OCI-LY7 (cell line): ENCODE results near the gene OSBPL7. TPM values are rescaled to one million over a fixed set of nuclear protein-coding genes. Genes with fewer than 3 reads are reported as not detected.
A peak's percentile ranks its signal among the peaks of the same experiment; 100 is the strongest.

Experiments used
- BruUV-seq: library from RNA; stranded (reverse); fragments of 400-500 nt; replicated peaks from 2 replicates; lab custom pipeline; 2021; lab: Mats Ljungman, UMichigan
- CTCF ChIA-PET: fragments of 300-600 bp; sonication (Branson Sonifier 250); formaldehyde crosslinking; loops from one replicate; lab custom pipeline; 2022; ENCODE audit warnings: antibody characterized with exemption; ENCODE audit not compliant: unreplicated experiment; lab: Charles Lee
- POLR2A ChIA-PET: fragments of 300-600 bp; sonication (Branson Sonifier 250); formaldehyde crosslinking; loops from one replicate; lab custom pipeline; 2022; ENCODE audit warnings: antibody characterized with exemption; lab: Charles Lee
- DNase-seq: peaks from one replicate; pipeline ENCODE4 v3.0.0-alpha.2; 2015; ENCODE audit warnings: low spot score
- H2AFZ ChIP-seq: fragments of 200-600 bp; sonication (generic), shearing (Covaris generic); 2 replicates; pipeline ENCODE4 v1.6.1; 2014; ENCODE audit warnings: mild to moderate bottlenecking, antibody characterized with exemption, low read length, moderate library complexity
- H3K27ac ChIP-seq: fragments of 200-600 bp; sonication (generic); 2 replicates; pipeline ENCODE4 v1.5.1; 2014; ENCODE audit warnings: mixed run types, low read depth, mild to moderate bottlenecking, moderate library complexity, low read length, inconsistent platforms; ENCODE audit not compliant: poor library complexity, severe bottlenecking
- H3K36me3 ChIP-seq: fragments of 200-600 bp; sonication (generic); 2 replicates; pipeline ENCODE4 v1.6.1; 2014; ENCODE audit warnings: mild to moderate bottlenecking, antibody characterized with exemption, low read length, moderate library complexity, mixed read lengths; ENCODE audit not compliant: insufficient read depth
- H3K4me1 ChIP-seq: fragments of 200-600 bp; sonication (generic); 2 replicates; pipeline ENCODE4 v1.5.1; 2014; ENCODE audit warnings: mild to moderate bottlenecking, low read length; ENCODE audit not compliant: insufficient read depth, poor library complexity, severe bottlenecking
- H3K4me2 ChIP-seq: fragments of 200-600 bp; sonication (generic); 2 replicates; pipeline ENCODE4 v1.6.1; 2014; ENCODE audit warnings: mild to moderate bottlenecking, low read length
- H3K4me3 ChIP-seq: fragments of 200-600 bp; sonication (generic); 2 replicates; pipeline ENCODE4 v1.5.1; 2014; ENCODE audit warnings: mild to moderate bottlenecking, low read depth, low read length; ENCODE audit not compliant: poor library complexity, severe bottlenecking
- H3K79me2 ChIP-seq: fragments of 200-600 bp; sonication (generic); 2 replicates; pipeline ENCODE4 v1.6.1; 2016; ENCODE audit warnings: low read depth, mild to moderate bottlenecking, low read length, moderate library complexity, mixed read lengths; ENCODE audit not compliant: insufficient read depth
- H3K9me2 ChIP-seq: fragments of 200-600 bp; sonication (generic); 2 replicates; pipeline ENCODE4 v1.6.1; 2016; ENCODE audit warnings: mild to moderate bottlenecking, low read length, mixed read lengths; ENCODE audit not compliant: insufficient read depth
- H3K9me3 ChIP-seq: fragments of 200-600 bp; sonication (generic); 2 replicates; pipeline ENCODE4 v1.6.1; 2014; ENCODE audit warnings: mild to moderate bottlenecking, mixed run types, low read length, mixed read lengths
- H4K20me1 ChIP-seq: fragments of 200-600 bp; sonication (generic); 2 replicates; pipeline ENCODE4 v1.6.1; 2014; ENCODE audit warnings: mild to moderate bottlenecking, antibody characterized with exemption, low read length, moderate library complexity, mixed read lengths; ENCODE audit not compliant: insufficient read depth
- CTCF ChIP-seq: fragments of 200-600 bp; sonication (generic); conservative IDR thresholded peaks from 2 replicates; pipeline ENCODE4 v1.5.1; 2014; ENCODE audit warnings: mild to moderate bottlenecking, antibody characterized with exemption, low read length, moderate library complexity, mixed read lengths
- EZH2phosphoT487 ChIP-seq: fragments of 200-600 bp; sonication (generic); IDR thresholded peaks from 2 replicates; pipeline ENCODE4 v1.6.1; 2018; ENCODE audit warnings: low read depth, borderline replicate concordance, mild to moderate bottlenecking, mixed run types, antibody characterized with exemption, low read length, moderate library complexity, mixed read lengths
- intact Hi-C: fragments of 100-400 bp; cut with micrococcal nuclease; formaldehyde crosslinking; loops from one replicate; pipeline ENCODE4 v1.10.0; 2022; ENCODE audit not compliant: unreplicated experiment
- total RNA-seq, 2 experiments: library from RNA; depleted of rRNA in 1 of 2; stranded (reverse); fragments of >200 nt in 1 of 2; shearing (Covaris generic) in 1 of 2; gene quantifications; 2 replicates each; pipeline ENCODE4 v1.2.3, GENCODE V29; 2014 to 2022

The OSBPL7 gene
- total RNA-seq, 2 experiments from 2014 or later = 24.4 to 35.7 TPM

GRCh38 chr17:47776330-47777197 lies 45.0 kb downstream of the OSBPL7 start:
- ChIA-PET CTCF (no interaction called here), POLR2A (interaction anchor here (0.6 kb wide), 1 partner anchor 29 kb away, joined by 12 read pairs; no protein-coding TSS in a partner anchor)
- BruUV-seq = no TSS peak
- Histone ChIP-seq H3K9me3 (no peaks in the 10 kb centered on the region), H3K4me1 (no peaks in the 10 kb centered on the region), H3K4me2 (no peak overlapping the region), H4K20me1 (0 out of 2 replicates have a peak, but pooled peaks cover 4% of the 10 kb centered on the region), H3K9me2 (no peaks in the 10 kb centered on the region), H3K4me3 (no peak overlapping the region), H3K36me3 (no peaks in the 10 kb centered on the region), H2AFZ (no peak overlapping the region), H3K27ac (no peak overlapping the region), H3K79me2 (no peaks in the 10 kb centered on the region)
- TF ChIP-seq CTCF (peak; percentile 84), EZH2phosphoT487 (no peak)
- peak; percentile 55 for DNase-seq
- intact Hi-C loops = loop anchor here (1.0 to 2.0 kb wide), 2 partner anchors 26 to 114 kb away; no protein-coding TSS in a partner anchor

- no peak overlapping the region for H2AFZ ChIP-seq
- intact Hi-C loops = no loop called here
- CTCF ChIA-PET = no interaction called here
Observed at GRCh38 chr17:47774987-47775580, 46.5 kb downstream of the OSBPL7 start.

More at GRCh38 chr17:47774987-47775580, 46.5 kb downstream of the OSBPL7 start:
- Histone ChIP-seq H3K27ac (no peak overlapping the region), H3K79me2 (no peaks in the 10 kb centered on the region), H3K4me2 (no peak overlapping the region), H3K4me3 (no peak overlapping the region), H3K9me3 (no peaks in the 10 kb centered on the region), H3K9me2 (no peaks in the 10 kb centered on the region), H4K20me1 (0 out of 2 replicates have a peak, but pooled peaks cover 4% of the 10 kb centered on the region), H3K36me3 (no peaks in the 10 kb centered on the region), H3K4me1 (no peaks in the 10 kb centered on the region)
- POLR2A ChIA-PET = no interaction called here
- TF ChIP-seq CTCF (no peak), EZH2phosphoT487 (no peak)
- DNase-seq = no peak
- no TSS peak for BruUV-seq
